ENCODE measurements around the gene ROR2. TPM values are rescaled to one million over a fixed set of nuclear protein-coding genes. Genes with fewer than 3 reads are reported as not detected.

ROR2 gene
- total RNA-seq, 1 experiment from 2014 or later, result 2.7 TPM

DNA sequence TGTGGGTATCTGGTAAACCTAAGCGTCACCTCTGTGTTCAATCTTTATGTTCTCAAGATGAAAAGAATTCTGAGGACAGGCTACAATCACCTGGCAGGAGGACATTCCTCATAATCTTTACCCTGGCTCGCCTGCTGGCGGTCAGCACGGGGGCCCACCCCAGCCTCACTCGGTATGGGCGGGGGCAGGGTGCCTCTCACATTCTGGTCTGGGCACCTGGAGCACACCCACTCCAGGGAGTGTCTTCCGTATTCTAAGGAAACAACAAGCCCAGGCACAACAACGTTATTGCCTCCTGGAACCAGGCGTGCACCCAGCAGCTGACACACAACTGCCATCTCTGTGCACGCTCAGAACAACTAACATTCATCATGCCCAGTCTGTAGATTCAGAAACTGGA lies 179.8 kb downstream of the ROR2 start:
- Histone ChIP-seq H3K18ac (ENCODE audit: insufficient read length, low read depth, low read length) (no peak overlapping the region), H3K4me1 (ENCODE audit: insufficient read depth, low read length) (no peaks in the 10 kb centered on the region), H3K23me2 (ENCODE audit: insufficient read length, low read depth, low read length, poor library complexity, severe bottlenecking) (no peaks in the 10 kb centered on the region), H4K91ac (ENCODE audit: insufficient read length, low read depth, low read length) (no peak overlapping the region), H2BK15ac (ENCODE audit: low read depth, low read length) (no peak overlapping the region), H4K5ac (ENCODE audit: insufficient read length, low read depth, low read length) (no peak overlapping the region), H3K27ac (ENCODE audit: insufficient read length, low read depth, low read length) (no peak overlapping the region), H3K4ac (ENCODE audit: low read depth, low read length) (no peak overlapping the region), H2BK20ac (ENCODE audit: low read depth, low read length, poor library complexity, severe bottlenecking) (no peak overlapping the region), H3K23ac (ENCODE audit: insufficient read length, low read depth, low read length) (no peak overlapping the region), H4K8ac (replicated peaks; ENCODE audit: insufficient read length, low read depth, low read length) (no peak overlapping the region), H4K20me1 (ENCODE audit: control insufficient read depth, insufficient read depth, insufficient read length) (no peaks in the 10 kb centered on the region), H3K9me3 (ENCODE audit: control insufficient read depth, low read depth, low read length) (no peaks in the 10 kb centered on the region), H3K79me2 (ENCODE audit: insufficient read depth, low read length) (no peaks in the 10 kb centered on the region), H2BK12ac (ENCODE audit: insufficient read length, low read depth, low read length) (no peak overlapping the region), H3K4me2 (ENCODE audit: insufficient read depth, insufficient read length, low read length) (no peak overlapping the region), H2AFZ (ENCODE audit: low read length) (no peak overlapping the region), H3T11ph (ENCODE audit: low read length) (no peak overlapping the region), H3K56ac (ENCODE audit: insufficient read length, low read depth, low read length) (no peak overlapping the region), H2BK120ac (ENCODE audit: low read depth, low read length, poor library complexity, severe bottlenecking) (no peak overlapping the region), H3K14ac (ENCODE audit: insufficient read depth, low read length) (peak overlapping the region; percentile 15; the same call in 1 of the 2 replicates), H3K9ac (ENCODE audit: extremely low read depth, insufficient read length, low read length) (no peak overlapping the region), H3K79me1 (ENCODE audit: insufficient read depth, low read depth, low read length, poor library complexity, severe bottlenecking) (no peaks in the 10 kb centered on the region), H2BK5ac (ENCODE audit: insufficient read length, low read length) (no peak overlapping the region), H3K27me3 (ENCODE audit: insufficient read depth, low read length) (no peaks in the 10 kb centered on the region), H2AK5ac (ENCODE audit: insufficient read length, low read length) (no peak overlapping the region)
- no peak for DNase-seq
- Mint-ChIP-seq H3K4me3 (no peak overlapping the region), H3K36me3 (ENCODE audit: insufficient read depth in 1 of 3, low read depth in 3 of 3) (peaks cover 0 to 2% (median 0%) of the 10 kb centered on the region in 3 experiments; a peak in 2 of 7 replicates), H3K27ac (peak overlapping the region in 1 of 3 experiments; percentile 51; a peak in 2 of 7 replicates), H3K27me3 (ENCODE audit: low read depth) (peaks cover 3% of the 10 kb centered on the region), H3K9me3 (peaks cover under 1 to 2% of the 10 kb centered on the region in 2 experiments; a peak in 2 of 5 replicates), H3K4me1 (peaks cover 6 to 13% of the 10 kb centered on the region in 2 experiments; a peak in 3 of 4 replicates)
- WGBS (ENCODE audit: extremely low coverage, insufficient read length, low lambda C conversion rate), result no CpG with 5 or more reads among the region's 10 CpGs
- TF ChIP-seq, protein P1, sequence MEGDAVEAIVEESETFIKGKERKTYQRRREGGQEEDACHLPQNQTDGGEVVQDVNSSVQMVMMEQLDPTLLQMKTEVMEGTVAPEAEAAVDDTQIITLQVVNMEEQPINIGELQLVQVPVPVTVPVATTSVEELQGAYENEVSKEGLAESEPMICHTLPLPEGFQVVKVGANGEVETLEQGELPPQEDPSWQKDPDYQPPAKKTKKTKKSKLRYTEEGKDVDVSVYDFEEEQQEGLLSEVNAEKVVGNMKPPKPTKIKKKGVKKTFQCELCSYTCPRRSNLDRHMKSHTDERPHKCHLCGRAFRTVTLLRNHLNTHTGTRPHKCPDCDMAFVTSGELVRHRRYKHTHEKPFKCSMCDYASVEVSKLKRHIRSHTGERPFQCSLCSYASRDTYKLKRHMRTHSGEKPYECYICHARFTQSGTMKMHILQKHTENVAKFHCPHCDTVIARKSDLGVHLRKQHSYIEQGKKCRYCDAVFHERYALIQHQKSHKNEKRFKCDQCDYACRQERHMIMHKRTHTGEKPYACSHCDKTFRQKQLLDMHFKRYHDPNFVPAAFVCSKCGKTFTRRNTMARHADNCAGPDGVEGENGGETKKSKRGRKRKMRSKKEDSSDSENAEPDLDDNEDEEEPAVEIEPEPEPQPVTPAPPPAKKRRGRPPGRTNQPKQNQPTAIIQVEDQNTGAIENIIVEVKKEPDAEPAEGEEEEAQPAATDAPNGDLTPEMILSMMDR (conservative IDR thresholded peaks at IDR 0.05), result no peak
